Left lung (tissue), 10 donors: ENCODE measurements around the gene TRRAP. TPM values are rescaled to one million over a fixed set of nuclear protein-coding genes. Genes with fewer than 3 reads are reported as not detected.
A peak's percentile ranks its signal among the peaks of the same experiment; 100 is the strongest.

Source experiments
- ATAC-seq: fragments of 200-7000 bp; cut with Tn5 transposase; one replicate; pipeline ENCODE4 v1.9.1; 2020; ENCODE audit warnings: moderate library complexity
- DNase-seq, 4 donors: peaks; one replicate each; pipeline ENCODE4 v3.0.0-alpha.2; 2013 to 2020
- H3K27ac ChIP-seq, 2 donors: fragments of 200-600 bp; sonication (generic) in 1 of 2; one replicate each; pipeline versions ENCODE4 v1.5.0 to v1.8.0; 2020 to 2021
- H3K27me3 ChIP-seq, 2 donors: fragments of 200-600 bp; sonication (generic) in 1 of 2; one replicate each; pipeline versions ENCODE4 v1.5.0 to v1.8.0; 2020 to 2021
- H3K36me3 ChIP-seq, 2 donors: fragments of 200-600 bp; sonication (generic) in 1 of 2; one replicate each; pipeline versions ENCODE4 v1.5.0 to v1.8.0; 2020 to 2021
- H3K4me1 ChIP-seq, 2 donors: fragments of 200-600 bp; one replicate each; pipeline ENCODE4 v1.8.0; 2021
- H3K4me3 ChIP-seq, 2 donors: fragments of 200-600 bp; sonication (generic) in 1 of 2; one replicate each; pipeline versions ENCODE4 v1.5.0 to v1.8.0; 2020 to 2021; ENCODE audit warnings: mild to moderate bottlenecking in 1 of 2
- H3K9me3 ChIP-seq, 2 donors: fragments of 200-600 bp; sonication (generic) in 1 of 2; one replicate each; pipeline versions ENCODE4 v1.5.0 to v1.8.0; 2020 to 2021
- CTCF ChIP-seq, 2 donors: fragments of 200-600 bp; sonication (generic) in 1 of 2; IDR thresholded peaks; one replicate each; pipeline versions ENCODE4 v1.5.0 to v1.8.0; 2021; ENCODE audit warnings: antibody characterized with exemption in 2 of 2
- intact Hi-C, 2 donors: fragments of 100-400 bp; cut with DNase I; formaldehyde crosslinking; loops; one replicate each; pipeline versions ENCODE4 v1.11.2 to v1.14.2; 2022
- polyA plus RNA-seq, 6 donors: library from polyadenylated mRNA; unstranded; fragments of 120-200 nt; gene quantifications; one replicate each; pipeline ENCODE4 v1.2.1, GENCODE V29; 2013; ENCODE audit not compliant: insufficient read length in 6 of 6
- total RNA-seq, 2 donors: library from RNA; stranded (reverse); fragmentation: NEBNext Ultra II Directional; extraction: Animal tissue kit (Norgen Biotek cat#: 25700); gene quantifications; one replicate each; pipeline ENCODE4 v1.2.1, GENCODE V29; 2021
- donor health status: DM: no; HTN: yes; CAD: no.
- donor health status: DM: no; HTN: no; CAD: no.

Gene TRRAP
- total and polyA plus RNA-seq, 8 donors, result 32.5 to 40.5 (median 38.2) TPM

DNA sequence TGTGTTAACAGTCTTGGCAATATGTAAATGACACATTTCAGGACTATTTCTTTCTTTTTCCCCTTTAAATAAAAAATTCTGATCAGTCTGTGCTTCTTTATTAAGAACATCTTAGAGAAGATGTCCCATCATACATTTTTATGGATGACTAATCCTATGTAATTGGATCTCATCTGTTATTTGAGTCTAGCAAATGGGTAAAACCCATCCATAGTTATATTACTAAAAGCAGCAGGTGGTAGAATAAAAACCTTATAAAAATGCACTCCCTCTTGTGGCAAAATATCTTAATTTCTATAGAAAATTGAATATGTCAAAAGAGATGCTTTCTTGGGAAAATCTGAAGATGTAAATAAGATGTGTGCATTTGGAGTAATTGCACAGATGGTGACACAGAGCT is 35.3 kb downstream of the TRRAP start:
- no peak for ATAC-seq
- no peak for TF ChIP-seq CTCF (IDR thresholded peaks at IDR 0.05)
- Histone ChIP-seq H3K27ac (no peak overlapping the region), H3K4me3 (no peak overlapping the region), H3K36me3 (peaks cover 0 to 98% of the 10 kb centered on the region in 2 donors), H3K9me3 (no peaks in the 10 kb centered on the region), H3K27me3 (no peaks in the 10 kb centered on the region), H3K4me1 (no peaks in the 10 kb centered on the region)
- intact Hi-C loops, result no loop called here
- DNase-seq, result no peak

GRCh38 chr7:98917331-98917730 is 39.0 kb downstream of the TRRAP start:
- H3K4me1 ChIP-seq, result no peaks in the 10 kb centered on the region
- no peaks in the 10 kb centered on the region for H3K27me3 ChIP-seq
- no peak overlapping the region for H3K4me3 ChIP-seq
- intact Hi-C loops, result no loop called here
- DNase-seq (no peak), ATAC-seq (no peak)
- H3K27ac ChIP-seq, result no peak overlapping the region
- TF ChIP-seq CTCF (IDR thresholded peaks at IDR 0.05), result no peak
- H3K9me3 ChIP-seq, result no peaks in the 10 kb centered on the region
- peaks cover 0 to 99% of the 10 kb centered on the region in 2 donors for H3K36me3 ChIP-seq

DNA sequence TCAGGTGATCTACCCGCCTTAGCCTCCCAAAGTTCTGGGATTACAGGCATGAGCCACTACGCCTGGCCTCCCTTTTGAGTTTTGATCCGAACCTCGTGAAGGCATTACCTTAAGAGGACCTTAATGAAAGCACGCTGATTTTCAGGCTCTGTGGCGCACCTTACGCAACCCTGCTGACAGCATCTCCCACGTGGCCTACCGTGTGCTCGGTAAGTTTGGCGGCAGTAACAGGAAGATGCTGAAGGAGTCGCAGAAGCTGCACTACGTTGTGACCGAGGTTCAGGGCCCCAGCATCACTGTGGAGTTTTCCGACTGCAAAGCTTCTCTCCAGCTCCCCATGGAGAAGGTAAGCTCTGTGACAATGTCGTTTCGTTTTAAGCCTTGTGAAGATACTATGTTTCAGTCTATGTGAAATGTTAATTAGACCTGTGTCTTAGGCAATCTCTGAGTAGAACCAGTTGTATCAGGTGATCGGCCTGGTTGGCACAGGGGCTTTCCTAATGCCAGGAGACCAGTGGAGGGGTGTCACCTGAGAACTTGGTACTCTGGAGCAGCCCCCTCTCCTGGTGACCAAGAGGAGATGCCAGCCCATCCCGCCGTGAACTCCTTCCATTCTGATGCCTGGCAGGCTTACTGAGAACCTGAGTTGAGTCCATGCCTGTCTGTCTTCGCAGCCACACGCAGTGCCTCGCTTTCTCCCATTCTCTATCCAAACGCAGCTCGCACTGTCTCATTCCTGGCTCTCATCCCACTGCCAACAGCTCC is 43.5 kb downstream of the TRRAP start:
- Histone ChIP-seq H3K27me3 (no peaks in the 10 kb centered on the region), H3K4me1 (no peaks in the 10 kb centered on the region), H3K4me3 (no peak overlapping the region), H3K36me3 (peaks cover 0 to 100% of the 10 kb centered on the region in 2 donors), H3K9me3 (no peaks in the 10 kb centered on the region), H3K27ac (no peak overlapping the region)
- no peak for DNase-seq
- ATAC-seq, result no peak
- TF ChIP-seq CTCF (IDR thresholded peaks at IDR 0.05), result no peak
- intact Hi-C loops, result no loop called here

DNA sequence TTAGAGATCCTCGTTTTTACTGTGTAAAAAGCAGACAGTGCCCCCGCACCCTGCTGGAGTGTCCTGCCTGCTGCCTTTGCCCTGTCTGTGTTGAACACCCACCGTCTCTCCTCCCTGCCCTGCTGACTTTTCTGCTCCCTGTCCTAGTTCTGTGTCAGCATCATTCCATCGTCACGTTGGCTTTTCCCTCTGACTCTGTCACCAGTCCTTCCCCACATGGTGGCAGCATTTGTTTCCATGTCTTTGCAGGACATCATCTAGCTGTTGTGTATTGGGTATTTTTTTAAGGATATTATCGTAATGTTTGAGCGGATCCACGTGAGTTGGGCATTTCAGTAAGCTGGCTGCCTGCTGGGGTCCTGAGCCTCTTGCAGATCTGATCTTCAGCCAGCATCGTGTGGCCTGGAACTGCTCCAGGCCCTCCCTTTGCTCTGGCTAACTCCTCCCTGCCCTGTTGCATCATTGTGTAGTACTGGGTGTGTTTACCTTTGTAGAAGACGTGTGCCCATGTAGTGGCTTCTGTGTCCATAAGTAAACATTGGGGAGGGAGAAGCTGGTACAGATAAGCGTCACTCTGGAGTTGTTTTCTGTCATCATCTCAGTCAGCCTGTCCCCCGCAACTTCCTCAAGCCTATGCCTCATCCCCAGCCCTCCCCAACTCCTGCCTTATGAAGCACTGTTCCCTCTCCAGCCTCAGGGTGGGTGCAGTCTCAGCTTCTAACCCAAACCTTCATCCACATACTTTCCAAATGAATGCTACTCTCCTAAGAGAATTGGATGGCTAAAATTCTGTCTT is 44.3 kb downstream of the TRRAP start:
- Histone ChIP-seq H3K4me3 (no peak overlapping the region), H3K4me1 (no peaks in the 10 kb centered on the region), H3K27ac (no peak overlapping the region), H3K9me3 (no peaks in the 10 kb centered on the region), H3K27me3 (no peaks in the 10 kb centered on the region), H3K36me3 (peaks cover 0 to 100% of the 10 kb centered on the region in 2 donors)
- no peak for TF ChIP-seq CTCF (IDR thresholded peaks at IDR 0.05)
- DNase-seq, result peak in 2 of 4 donors; percentile 16 to 43
- ATAC-seq, result peak; percentile 90
- intact Hi-C loops, result no loop called here

DNA sequence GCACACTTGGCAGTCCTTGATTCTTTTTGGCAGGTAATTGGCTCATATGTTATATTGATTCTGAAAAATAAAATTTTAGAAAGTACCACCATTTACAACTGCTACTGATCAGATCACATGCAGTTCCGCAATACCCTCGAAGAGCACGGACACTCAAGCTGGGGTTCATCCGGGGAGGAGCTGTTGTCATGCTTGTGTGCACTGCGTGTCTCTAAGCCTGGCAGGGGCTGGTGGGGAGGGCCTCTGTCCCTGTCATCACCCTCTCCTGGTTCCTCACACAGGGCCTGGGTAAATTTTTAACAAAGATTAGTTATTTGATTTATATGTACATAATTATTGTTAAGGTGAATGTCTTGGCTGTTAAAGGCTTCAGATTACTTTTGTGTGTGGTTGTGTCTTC is 45.2 kb downstream of the TRRAP start:
- intact Hi-C loops, result no loop called here

More for the DNA sequence above, 45.2 kb downstream of the TRRAP start:
- no peak for DNase-seq
- H3K9me3 ChIP-seq, result no peaks in the 10 kb centered on the region
- H3K36me3 ChIP-seq, result peaks cover 0 to 100% of the 10 kb centered on the region in 2 donors
- H3K4me3 ChIP-seq, result no peak overlapping the region
- H3K27me3 ChIP-seq, result no peaks in the 10 kb centered on the region
- no peak overlapping the region for H3K27ac ChIP-seq
- no peaks in the 10 kb centered on the region for H3K4me1 ChIP-seq
- TF ChIP-seq CTCF (IDR thresholded peaks at IDR 0.05), result no peak
- no peak for ATAC-seq
